GM18858 (cell line): ENCODE data around the gene TMEM108.

ENCODE experiments used
- ATAC-seq: cut with Tn5 transposase; IDR thresholded peaks from one replicate; pipeline ENCODE4 v1.9.1; 2021; ENCODE audit not compliant: unreplicated experiment

The TMEM108 gene

GRCh38 chr3:133408961-133409360, 370.8 kb downstream of the TMEM108 start:
- no peak for ATAC-seq

- ATAC-seq: no peak
Observed at GRCh38 chr3:133410191-133410892, 372.2 kb downstream of the TMEM108 start.

GRCh38 chr3:133412183-133413132, 374.3 kb downstream of the TMEM108 start:
- no peak for ATAC-seq

GRCh38 chr3:133413161-133414020, 375.2 kb downstream of the TMEM108 start:
- no peak for ATAC-seq

GRCh38 chr3:133414021-133414392, 375.8 kb downstream of the TMEM108 start:
- ATAC-seq: no peak

- ATAC-seq: no peak
Observed at GRCh38 chr3:133418361-133418760, 380.2 kb downstream of the TMEM108 start.

- no peak for ATAC-seq
Observed at GRCh38 chr3:133419151-133419909, 381.1 kb downstream of the TMEM108 start.

GRCh38 chr3:133424937-133425869, 387.0 kb downstream of the TMEM108 start:
- ATAC-seq: no peak

- ATAC-seq: no peak
Observed at GRCh38 chr3:133425898-133426297, 387.7 kb downstream of the TMEM108 start.

- no peak for ATAC-seq
Observed at GRCh38 chr3:133426721-133427120, 388.5 kb downstream of the TMEM108 start.

GRCh38 chr3:133428552-133428951, 390.4 kb downstream of the TMEM108 start:
- ATAC-seq: no peak

- no peak for ATAC-seq
Observed at GRCh38 chr3:133429063-133429462, 390.9 kb downstream of the TMEM108 start.

GRCh38 chr3:133439563-133439962, 401.4 kb downstream of the TMEM108 start:
- ATAC-seq: no peak

- no peak for ATAC-seq
Observed at GRCh38 chr3:133440652-133441051, 402.5 kb downstream of the TMEM108 start.

GRCh38 chr3:133441867-133442270, 403.7 kb downstream of the TMEM108 start:
- ATAC-seq: peak; percentile 71

- no peak for ATAC-seq
Observed at GRCh38 chr3:133442518-133442917, 404.3 kb downstream of the TMEM108 start.

GRCh38 chr3:133443649-133444422, 405.6 kb downstream of the TMEM108 start:
- ATAC-seq: no peak

- ATAC-seq: no peak
Observed at GRCh38 chr3:133444423-133444774, 406.2 kb downstream of the TMEM108 start.

- ATAC-seq: no peak
Observed at GRCh38 chr3:133445108-133445507, 406.9 kb downstream of the TMEM108 start.
